ENCODE measurements around the gene B4GALT6. TPM values are rescaled to one million over a fixed set of nuclear protein-coding genes. Genes with fewer than 3 reads are reported as not detected.

Gene B4GALT6
- total RNA-seq, 1 donor from 2014 or later, result 31.6 TPM

DNA sequence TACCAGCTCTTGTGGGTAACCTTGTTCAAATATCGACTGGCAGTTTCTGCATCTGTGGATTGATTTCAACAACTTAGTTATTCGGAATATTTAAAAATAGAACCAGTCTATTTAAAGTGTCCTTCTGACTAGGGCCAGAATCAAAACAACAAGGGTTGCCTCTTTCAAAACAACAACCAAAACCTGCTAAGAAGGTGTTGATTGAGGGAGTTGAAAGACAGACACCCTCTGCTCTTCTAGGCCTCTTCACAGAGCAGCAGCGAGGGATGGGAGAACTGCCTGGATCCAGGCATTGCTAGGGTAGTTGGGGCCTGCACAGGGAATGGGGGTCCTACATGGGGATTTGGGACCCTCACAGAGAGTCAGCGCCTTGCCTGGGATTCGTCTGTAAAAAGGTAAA, 72.9 kb downstream of the B4GALT6 start:
- no peaks in the 10 kb centered on the region for H3K36me3 Mint-ChIP-seq (ENCODE audit: low read depth, unreplicated experiment)
- no peaks in the 10 kb centered on the region for H3K9me3 Mint-ChIP-seq (ENCODE audit: unreplicated experiment)
- no peak for TF ChIP-seq CTCF (IDR thresholded peaks at IDR 0.05; ENCODE audit: unreplicated experiment)
- no peaks in the 10 kb centered on the region for H3K27me3 Mint-ChIP-seq (ENCODE audit: unreplicated experiment)
- peaks cover 10% of the 10 kb centered on the region for H3K4me1 Mint-ChIP-seq (ENCODE audit: unreplicated experiment)
- no peak overlapping the region for H3K27ac Mint-ChIP-seq (ENCODE audit: unreplicated experiment)
- H3K4me3 Mint-ChIP-seq (ENCODE audit: unreplicated experiment), result no peak overlapping the region
- no peak for DNase-seq (ENCODE audit: low spot score)

DNA sequence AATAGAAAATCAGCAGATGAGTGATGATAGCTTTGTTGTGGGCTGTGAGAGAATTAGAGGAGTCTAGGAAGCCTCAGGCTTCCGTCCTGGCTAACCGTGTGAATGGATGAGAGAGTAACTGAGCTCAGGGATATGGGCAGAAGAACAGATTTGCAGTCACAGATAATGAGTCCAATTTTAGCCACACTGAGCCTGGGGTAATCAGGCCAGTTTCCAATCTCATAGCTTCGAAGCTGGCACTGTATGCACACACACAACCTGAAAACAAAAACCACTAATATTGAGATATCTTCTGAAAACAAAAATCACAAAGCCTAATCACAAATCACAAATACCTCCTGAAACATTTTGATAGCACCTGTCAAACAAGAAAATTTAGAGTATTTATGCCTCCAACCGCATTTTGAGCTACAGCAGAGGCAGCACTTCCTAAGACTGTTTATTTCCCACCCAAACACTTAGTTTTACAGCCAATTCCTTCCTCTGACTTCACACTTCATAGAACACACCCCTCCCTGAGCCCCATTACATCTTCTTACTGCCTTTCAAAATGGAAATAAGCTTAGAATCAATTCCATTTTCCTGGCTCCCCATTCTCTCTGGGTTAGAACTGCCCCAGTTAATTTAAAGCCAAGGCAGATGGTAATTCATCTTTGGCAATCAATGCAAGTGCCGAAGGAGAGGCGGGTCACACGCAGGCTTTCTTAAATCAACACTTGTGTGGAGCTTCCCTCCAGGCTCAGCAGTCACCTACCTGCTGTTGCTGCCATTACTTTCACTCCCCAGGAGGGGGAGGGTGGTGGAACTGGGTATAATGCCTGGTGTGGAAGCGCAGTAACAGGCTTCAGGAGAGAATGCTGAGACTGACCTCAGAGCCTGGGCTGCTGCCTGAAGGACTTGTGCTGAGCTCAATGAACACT, 73.8 kb downstream of the B4GALT6 start:
- no peak overlapping the region for H3K27ac Mint-ChIP-seq (ENCODE audit: unreplicated experiment)
- H3K36me3 Mint-ChIP-seq (ENCODE audit: low read depth, unreplicated experiment), result no peaks in the 10 kb centered on the region
- peak; percentile 50 for DNase-seq (ENCODE audit: low spot score)

GRCh38 chr18:31609886-31610285, 74.5 kb downstream of the B4GALT6 start:
- DNase-seq (ENCODE audit: low spot score), result no peak
- no peaks in the 10 kb centered on the region for H3K36me3 Mint-ChIP-seq (ENCODE audit: low read depth, unreplicated experiment)
- no peak overlapping the region for H3K27ac Mint-ChIP-seq (ENCODE audit: unreplicated experiment)
- H3K4me1 Mint-ChIP-seq (ENCODE audit: unreplicated experiment), result peaks cover 10% of the 10 kb centered on the region
- H3K4me3 Mint-ChIP-seq (ENCODE audit: unreplicated experiment), result no peak overlapping the region
- no peaks in the 10 kb centered on the region for H3K27me3 Mint-ChIP-seq (ENCODE audit: unreplicated experiment)
- no peaks in the 10 kb centered on the region for H3K9me3 Mint-ChIP-seq (ENCODE audit: unreplicated experiment)
- TF ChIP-seq CTCF (IDR thresholded peaks at IDR 0.05; ENCODE audit: unreplicated experiment), result no peak

More for the DNA sequence above, 73.8 kb downstream of the B4GALT6 start:
- TF ChIP-seq CTCF (IDR thresholded peaks at IDR 0.05; ENCODE audit: unreplicated experiment), result peak; percentile 41
- no peaks in the 10 kb centered on the region for H3K27me3 Mint-ChIP-seq (ENCODE audit: unreplicated experiment)
- H3K4me3 Mint-ChIP-seq (ENCODE audit: unreplicated experiment), result no peak overlapping the region
- no peaks in the 10 kb centered on the region for H3K9me3 Mint-ChIP-seq (ENCODE audit: unreplicated experiment)
- peaks cover 10% of the 10 kb centered on the region for H3K4me1 Mint-ChIP-seq (ENCODE audit: unreplicated experiment)

DNA sequence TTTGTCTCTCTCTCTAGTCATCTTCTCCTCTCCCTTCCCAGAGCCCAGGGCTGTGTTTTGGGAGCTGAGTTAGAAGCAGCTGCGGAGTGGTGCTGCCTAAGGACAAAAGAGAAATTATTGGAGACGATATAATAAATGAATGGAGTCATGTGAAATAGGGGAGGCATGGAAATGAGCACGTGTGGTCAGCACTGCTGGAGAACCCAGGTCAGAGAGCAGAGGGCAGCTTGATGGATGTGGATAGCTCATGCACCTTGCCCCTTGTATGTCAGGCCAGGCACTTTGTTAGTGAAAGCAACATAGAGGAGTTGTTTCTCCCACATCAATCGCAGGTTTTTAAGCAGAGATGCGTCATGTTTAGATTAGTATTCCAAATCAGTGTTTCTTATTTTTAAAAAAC, 77.0 kb downstream of the B4GALT6 start:
- Mint-ChIP-seq H3K36me3 (ENCODE audit: low read depth, unreplicated experiment) (no peaks in the 10 kb centered on the region), H3K27me3 (ENCODE audit: unreplicated experiment) (no peaks in the 10 kb centered on the region), H3K9me3 (ENCODE audit: unreplicated experiment) (no peaks in the 10 kb centered on the region), H3K27ac (ENCODE audit: unreplicated experiment) (no peak overlapping the region), H3K4me3 (ENCODE audit: unreplicated experiment) (no peak overlapping the region), H3K4me1 (ENCODE audit: unreplicated experiment) (peaks cover 10% of the 10 kb centered on the region)
- no peak for DNase-seq (ENCODE audit: low spot score)
- no peak for TF ChIP-seq CTCF (IDR thresholded peaks at IDR 0.05; ENCODE audit: unreplicated experiment)

- Mint-ChIP-seq H3K36me3 (ENCODE audit: low read depth, unreplicated experiment) (no peaks in the 10 kb centered on the region), H3K9me3 (ENCODE audit: unreplicated experiment) (no peaks in the 10 kb centered on the region), H3K4me3 (ENCODE audit: unreplicated experiment) (no peak overlapping the region), H3K27me3 (ENCODE audit: unreplicated experiment) (no peaks in the 10 kb centered on the region), H3K27ac (ENCODE audit: unreplicated experiment) (no peak overlapping the region), H3K4me1 (ENCODE audit: unreplicated experiment) (peaks cover 10% of the 10 kb centered on the region)
- no peak for DNase-seq (ENCODE audit: low spot score)
- TF ChIP-seq CTCF (IDR thresholded peaks at IDR 0.05; ENCODE audit: unreplicated experiment), result no peak
Observed at GRCh38 chr18:31606265-31606664, 78.1 kb downstream of the B4GALT6 start.
